DND-41 (cell line): ENCODE measurements around the gene TRAPPC14.

Experiments
- ATAC-seq: fragments of 200-7000 bp; cut with Tn5 transposase; 3 replicates; pipeline ENCODE4 v1.9.1; 2021; ENCODE audit warnings: low read depth; ENCODE audit not compliant: insufficient read depth
- DNase-seq: peaks from one replicate; pipeline ENCODE4 v3.0.0-alpha.2; 2020
- H2AFZ ChIP-seq: 2 replicates; pipeline ENCODE4 v1.6.0; 2012; ENCODE audit warnings: low read depth, low read length
- H3K27ac ChIP-seq: 2 replicates; pipeline ENCODE4 v1.5.1; 2012; ENCODE audit warnings: low read length, inconsistent platforms
- H3K27me3 ChIP-seq: fragments of 200-600 bp; sonication (generic); 2 replicates; pipeline ENCODE4 v1.6.0; 2012; ENCODE audit warnings: low read length, mild to moderate bottlenecking, inconsistent platforms; ENCODE audit not compliant: insufficient read depth, poor library complexity
- H3K36me3 ChIP-seq: 2 replicates; pipeline ENCODE4 v1.5.1; 2012; ENCODE audit warnings: low read length, inconsistent platforms; ENCODE audit not compliant: insufficient read depth
- H3K4me1 ChIP-seq: 2 replicates; pipeline ENCODE4 v1.5.1; 2012; ENCODE audit warnings: mild to moderate bottlenecking, low read length; ENCODE audit not compliant: insufficient read depth
- H3K4me2 ChIP-seq: 2 replicates; pipeline ENCODE4 v1.6.0; 2012; ENCODE audit warnings: mild to moderate bottlenecking, moderate library complexity, low read length, inconsistent platforms; ENCODE audit not compliant: insufficient read depth
- H3K4me3 ChIP-seq, 2 experiments: fragments of 200-600 bp in 1 of 2; shearing (Covaris generic) in 1 of 2; 2 replicates each; pipeline ENCODE4 v1.5.1; 2012 to 2016; ENCODE audit warnings: inconsistent platforms in 2 of 2, low read length in 2 of 2, mild to moderate bottlenecking in 2 of 2, low read depth in 1 of 2, moderate library complexity in 1 of 2
- H3K79me2 ChIP-seq: 2 replicates; pipeline ENCODE4 v1.6.0; 2012; ENCODE audit warnings: low read length, inconsistent platforms; ENCODE audit not compliant: insufficient read depth
- H3K9ac ChIP-seq: 2 replicates; pipeline ENCODE4 v1.6.0; 2012; ENCODE audit warnings: low read depth, mild to moderate bottlenecking, inconsistent platforms, low read length, moderate library complexity
- H3K9me3 ChIP-seq: 2 replicates; pipeline ENCODE4 v1.5.1; 2012; ENCODE audit warnings: low read length, moderate library complexity, mild to moderate bottlenecking, inconsistent platforms; ENCODE audit not compliant: insufficient read depth, severe bottlenecking
- H4K20me1 ChIP-seq: 2 replicates; pipeline ENCODE4 v1.6.0; 2012; ENCODE audit warnings: low read length; ENCODE audit not compliant: insufficient read depth
- CTCF ChIP-seq: IDR thresholded peaks from 2 replicates; pipeline ENCODE4 v1.5.1; 2012; ENCODE audit warnings: borderline replicate concordance, low read length, moderate library complexity, mild to moderate bottlenecking; ENCODE audit not compliant: poor library complexity, severe bottlenecking; ENCODE audit errors: extremely low read depth
- EZH2 ChIP-seq: IDR thresholded peaks from 3 replicates; pipeline ENCODE4 v1.6.1; 2012; ENCODE audit warnings: borderline replicate concordance, low read depth, mild to moderate bottlenecking, moderate library complexity, low read length, inconsistent platforms; ENCODE audit not compliant: severe bottlenecking

TRAPPC14 gene

GRCh38 chr7:100163871-100164270, 5.3 kb upstream of the TRAPPC14 start:
- no peak for ATAC-seq
- no peak for DNase-seq
- TF ChIP-seq CTCF, result no peak
- no peak for TF ChIP-seq EZH2
- H3K4me3 ChIP-seq, result no peak overlapping the region
- no peak overlapping the region for H2AFZ ChIP-seq
- no peak overlapping the region for H3K4me2 ChIP-seq
- no peaks in the 10 kb centered on the region for H3K9me3 ChIP-seq
- peaks cover 4% of the 10 kb centered on the region; the same call in 1 of the 2 replicates for H3K79me2 ChIP-seq
- H3K4me1 ChIP-seq, result peaks cover 26% of the 10 kb centered on the region
- peaks cover 7% of the 10 kb centered on the region for H3K27me3 ChIP-seq
- H3K36me3 ChIP-seq, result no peaks in the 10 kb centered on the region
- H3K9ac ChIP-seq, result no peak overlapping the region
- H4K20me1 ChIP-seq, result no peaks in the 10 kb centered on the region
- no peak overlapping the region for H3K27ac ChIP-seq

- H2AFZ ChIP-seq, result no peak overlapping the region
- no peak overlapping the region for H3K27ac ChIP-seq
- H4K20me1 ChIP-seq, result no peaks in the 10 kb centered on the region
- peaks cover 7% of the 10 kb centered on the region for H3K27me3 ChIP-seq
- no peaks in the 10 kb centered on the region for H3K9me3 ChIP-seq
- H3K4me1 ChIP-seq, result peaks cover 18% of the 10 kb centered on the region
- DNase-seq (no peak), ATAC-seq (no peak)
- no peak for TF ChIP-seq CTCF
- TF ChIP-seq EZH2, result no peak
- H3K9ac ChIP-seq, result no peak overlapping the region
- no peak overlapping the region for H3K4me3 ChIP-seq
- H3K36me3 ChIP-seq, result no peaks in the 10 kb centered on the region; the same call in 1 of the 2 replicates
- H3K79me2 ChIP-seq, result peaks cover 12% of the 10 kb centered on the region
- no peak overlapping the region for H3K4me2 ChIP-seq
These were observed 4.5 kb upstream of the TRAPPC14 start for GRCh38 chr7:100163006-100163531.

- H3K4me2 ChIP-seq, result no peak overlapping the region
- no peaks in the 10 kb centered on the region for H3K27me3 ChIP-seq
- H3K4me3 ChIP-seq, result no peak overlapping the region
- no peak for DNase-seq
- H4K20me1 ChIP-seq, result peaks cover 19% of the 10 kb centered on the region
- peaks cover 40% of the 10 kb centered on the region for H3K79me2 ChIP-seq
- no peak overlapping the region for H3K9ac ChIP-seq
- TF ChIP-seq EZH2 (no peak), CTCF (no peak)
- ATAC-seq, result no peak
- no peak overlapping the region for H3K27ac ChIP-seq
- H3K4me1 ChIP-seq, result peaks cover 32% of the 10 kb centered on the region
- H2AFZ ChIP-seq, result no peak overlapping the region
- no peaks in the 10 kb centered on the region for H3K9me3 ChIP-seq
- H3K36me3 ChIP-seq, result peaks cover 25% of the 10 kb centered on the region
These were observed 1.5 kb upstream of the TRAPPC14 start for GRCh38 chr7:100160067-100160466.

GRCh38 chr7:100159099-100159623, 638 bp upstream of the TRAPPC14 start:
- Histone ChIP-seq H3K4me3 (peak overlapping the region; percentile 87 to 99; a peak in 3 of 4 replicates), H3K4me2 (peak overlapping the region; percentile 68), H3K27ac (peak overlapping the region; percentile 69), H3K4me1 (peaks cover 32% of the 10 kb centered on the region), H4K20me1 (peaks cover 22% of the 10 kb centered on the region), H3K79me2 (peaks cover 42% of the 10 kb centered on the region), H3K9me3 (no peaks in the 10 kb centered on the region), H3K27me3 (no peaks in the 10 kb centered on the region), H3K9ac (peak overlapping the region; percentile 96), H3K36me3 (peaks cover 34% of the 10 kb centered on the region), H2AFZ (peak overlapping the region; percentile 73)
- ATAC-seq, result no peak
- TF ChIP-seq CTCF (no peak), EZH2 (no peak)
- DNase-seq, result no peak
